Measurements from ENCODE around the gene CAMTA1.

Gene CAMTA1

GRCh38 chr1:7554385-7555235, 769.4 kb downstream of the CAMTA1 start:
- no peak for DNase-seq

GRCh38 chr1:7555391-7556185, 770.3 kb downstream of the CAMTA1 start:
- no peak for DNase-seq

GRCh38 chr1:7557301-7557891, 772.1 kb downstream of the CAMTA1 start:
- DNase-seq: no peak

- no peak for DNase-seq
These were observed 772.8 kb downstream of the CAMTA1 start for GRCh38 chr1:7558041-7558461.

DNA sequence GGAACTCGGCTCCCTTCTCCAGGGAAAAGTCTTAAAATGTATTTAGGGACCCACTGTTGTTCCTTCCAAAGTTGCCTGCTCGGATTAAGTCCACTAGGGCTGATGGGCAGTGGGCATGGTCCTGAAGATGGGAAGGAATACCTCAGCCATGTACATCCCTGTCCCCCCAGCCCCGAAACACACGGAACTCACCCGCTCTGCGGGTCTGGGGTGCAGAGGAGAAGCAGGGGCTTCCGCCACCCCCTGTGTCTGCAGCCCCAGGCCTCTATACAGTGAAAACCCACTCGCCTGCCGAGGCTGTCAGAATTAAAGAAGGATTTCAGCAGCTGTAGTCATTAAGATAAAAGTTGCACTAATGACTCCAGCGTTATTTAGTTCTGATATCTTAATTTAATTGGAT, 773.2 kb downstream of the CAMTA1 start:
- DNase-seq: no peak

DNA sequence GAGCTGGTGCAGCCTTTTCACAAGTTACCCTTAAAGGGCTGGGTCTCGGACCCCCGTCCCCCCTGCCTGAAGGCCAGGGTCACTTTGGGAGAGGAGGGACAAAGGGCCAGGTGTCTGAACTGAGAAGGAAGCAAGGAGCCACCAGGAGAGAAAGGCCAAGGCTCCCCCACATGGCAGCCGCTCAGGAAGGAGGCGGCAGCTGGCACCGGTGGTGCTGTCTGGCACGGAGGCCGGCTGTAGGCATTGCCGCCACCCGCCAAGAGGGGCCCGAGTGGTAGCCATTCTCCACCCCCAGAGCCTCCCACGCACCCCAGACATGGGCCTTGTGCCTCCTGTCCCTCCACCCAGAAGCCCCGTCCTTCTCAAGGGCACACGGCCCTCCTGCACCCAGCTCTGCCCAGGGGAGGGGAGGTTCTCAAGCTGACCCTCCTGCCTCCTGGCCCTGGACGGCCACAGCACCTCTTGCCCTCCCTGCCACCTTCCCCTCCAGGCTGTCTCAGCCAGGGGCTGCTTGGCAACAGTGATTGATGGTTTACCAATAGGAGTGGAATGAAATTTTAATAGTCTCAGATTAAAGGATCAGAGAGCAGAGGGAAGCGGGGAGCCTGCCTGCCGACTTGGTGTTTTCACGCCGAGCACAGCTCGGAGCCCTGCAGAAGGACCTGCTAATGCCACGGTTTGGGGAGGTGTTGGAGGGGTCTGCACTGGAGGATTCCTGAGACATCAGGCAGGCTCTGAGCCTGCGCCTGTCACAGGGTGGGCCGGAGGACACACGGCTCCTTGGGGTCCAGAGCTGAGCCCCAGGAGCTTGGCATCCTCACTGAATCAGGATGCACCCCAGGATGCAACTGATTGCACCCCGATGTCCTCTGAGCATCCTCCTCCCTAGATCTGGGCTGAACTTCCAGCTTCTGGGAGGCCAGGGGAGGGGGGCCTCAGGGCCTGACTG, 773.9 kb downstream of the CAMTA1 start:
- no peak for DNase-seq

GRCh38 chr1:7560128-7560527, 774.9 kb downstream of the CAMTA1 start:
- DNase-seq: no peak

DNA sequence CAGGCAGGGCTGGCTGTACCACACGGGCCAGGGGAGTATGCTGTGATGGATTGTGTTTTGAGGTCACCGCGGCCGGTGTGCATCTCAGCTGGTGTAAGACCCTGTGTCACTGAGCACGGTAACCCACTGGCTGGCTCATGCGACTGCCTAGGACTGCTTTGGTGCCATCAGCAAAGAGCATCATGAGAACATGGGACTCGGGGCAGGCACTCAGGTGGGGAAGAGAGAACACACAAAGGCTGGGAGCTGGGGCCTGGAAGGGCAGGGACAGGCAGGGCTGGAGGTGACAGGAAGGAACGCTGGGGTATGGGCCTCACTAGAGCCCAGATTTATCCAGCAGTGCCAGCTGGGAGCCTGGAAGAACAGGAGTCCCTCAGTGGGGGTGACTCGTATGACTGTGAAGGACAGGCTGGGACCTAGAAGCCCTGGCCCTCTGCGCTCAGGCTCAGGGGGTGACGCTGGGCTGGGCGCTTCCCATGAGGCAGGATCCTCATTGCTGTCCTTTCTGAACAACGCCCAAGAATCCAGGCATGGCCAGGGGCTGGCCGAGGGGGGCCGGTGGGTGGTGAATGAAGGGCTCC, 775.4 kb downstream of the CAMTA1 start:
- no peak for DNase-seq

GRCh38 chr1:7561331-7561921, 776.2 kb downstream of the CAMTA1 start:
- peak; percentile 85 for DNase-seq

- no peak for DNase-seq
These were observed 776.9 kb downstream of the CAMTA1 start for GRCh38 chr1:7561936-7562728.

GRCh38 chr1:7562729-7563605, 777.7 kb downstream of the CAMTA1 start:
- DNase-seq: no peak

DNA sequence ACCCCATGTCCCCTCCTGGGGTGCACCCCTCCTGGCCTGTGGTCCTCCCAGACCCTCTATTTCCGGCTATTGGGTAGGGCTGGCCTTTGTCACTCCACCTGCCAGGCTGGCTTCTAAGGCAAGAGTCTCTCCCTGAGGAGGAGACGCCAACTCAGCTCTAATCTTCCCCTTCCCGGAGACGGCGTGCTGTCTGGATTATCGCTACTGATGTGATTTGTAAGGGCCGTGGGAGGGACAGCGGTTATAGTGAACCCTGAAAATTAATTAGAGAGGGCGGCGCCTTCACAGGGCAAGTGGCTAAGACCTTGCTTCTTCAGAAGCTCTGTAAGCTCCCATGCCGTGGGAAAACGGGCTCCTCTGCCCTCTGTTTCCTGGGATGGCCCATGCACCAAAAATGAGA, 778.9 kb downstream of the CAMTA1 start:
- no peak for DNase-seq

GRCh38 chr1:7565099-7565750, 780.0 kb downstream of the CAMTA1 start:
- DNase-seq: no peak

DNA sequence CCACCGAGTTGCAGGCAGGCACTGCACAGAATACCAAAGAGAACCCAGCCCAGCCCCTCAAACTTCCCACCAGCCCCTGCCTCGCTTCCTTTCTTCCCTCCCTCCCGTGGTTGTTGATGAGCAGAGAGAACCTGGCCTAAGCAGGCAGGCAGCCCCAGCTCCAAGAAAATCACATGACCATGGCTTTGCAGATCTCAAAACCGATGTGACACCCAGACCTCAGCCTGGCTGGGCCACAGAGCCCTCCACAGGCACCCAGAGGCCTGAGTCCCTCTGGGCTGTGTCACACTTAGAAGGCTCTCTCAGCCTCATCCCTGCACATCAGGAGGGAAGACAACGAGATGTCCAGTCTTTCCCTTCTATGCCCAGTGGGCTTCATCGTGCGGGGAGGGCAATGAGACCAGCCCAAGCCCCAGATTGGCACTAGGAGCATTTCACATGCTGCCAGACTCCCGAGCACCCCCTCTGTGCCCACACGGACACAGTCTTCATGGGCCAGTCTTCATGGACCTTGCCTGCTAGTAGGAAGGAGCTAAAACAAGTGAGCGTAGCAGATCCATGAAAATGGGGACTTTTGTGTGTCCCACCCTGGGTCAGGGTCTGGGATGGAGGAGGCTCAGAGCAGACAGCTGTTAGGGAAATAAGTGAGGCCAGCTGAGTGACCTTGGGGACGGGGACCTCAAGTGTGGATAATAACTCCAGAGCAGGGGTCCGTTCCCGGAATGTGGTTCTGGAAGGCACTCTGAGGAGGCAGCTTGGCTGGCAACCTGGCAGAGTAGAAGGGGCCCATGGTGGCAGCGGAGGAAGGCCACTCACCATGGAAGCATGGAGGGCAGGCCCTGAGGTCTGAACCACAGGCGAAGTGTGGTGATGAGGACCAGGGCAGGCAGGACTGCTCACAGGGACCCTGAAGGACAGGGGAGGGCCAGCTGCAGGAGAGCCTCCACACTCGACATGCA, 781.4 kb downstream of the CAMTA1 start:
- DNase-seq: no peak

GRCh38 chr1:7567376-7567775, 782.1 kb downstream of the CAMTA1 start:
- no peak for DNase-seq

DNA sequence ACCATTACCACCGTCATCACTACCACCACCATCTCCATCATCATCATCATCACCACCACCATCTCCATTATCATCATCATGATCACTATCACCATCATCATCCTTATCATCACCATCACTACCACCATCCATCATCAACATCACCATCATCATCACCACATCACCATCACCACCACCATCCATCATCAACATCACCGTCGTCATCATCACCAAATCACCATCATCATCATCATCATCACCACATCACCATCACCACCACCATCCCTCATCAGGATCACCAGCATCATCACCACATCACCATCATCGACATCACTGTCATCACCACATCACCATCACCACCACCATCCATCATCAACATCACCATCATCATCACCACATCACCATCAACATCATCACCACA, 782.8 kb downstream of the CAMTA1 start:
- DNase-seq: no peak

DNA sequence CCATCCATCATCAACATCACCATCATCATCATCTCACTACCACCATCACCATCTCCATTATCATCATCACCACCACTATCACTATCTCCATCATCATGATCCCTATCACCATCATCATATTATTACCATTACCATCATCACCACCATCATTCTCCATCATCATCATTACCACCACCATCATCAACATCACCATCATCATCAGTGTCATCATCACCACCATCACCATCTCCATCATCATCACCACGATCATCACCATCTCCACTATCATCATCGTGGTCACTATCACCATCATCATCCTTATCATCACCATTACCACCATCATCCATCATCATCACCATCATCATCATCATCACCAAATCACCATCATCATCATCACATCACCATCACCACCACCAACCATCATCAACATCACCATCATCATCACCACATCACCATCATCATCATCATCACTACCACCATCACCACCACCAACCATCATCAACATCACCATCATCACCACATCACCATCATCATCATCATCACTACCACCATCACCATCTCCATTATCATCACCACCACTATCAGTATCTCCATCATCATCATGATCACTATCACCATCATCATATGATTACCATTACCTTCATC, 783.8 kb downstream of the CAMTA1 start:
- no peak for DNase-seq

DNA sequence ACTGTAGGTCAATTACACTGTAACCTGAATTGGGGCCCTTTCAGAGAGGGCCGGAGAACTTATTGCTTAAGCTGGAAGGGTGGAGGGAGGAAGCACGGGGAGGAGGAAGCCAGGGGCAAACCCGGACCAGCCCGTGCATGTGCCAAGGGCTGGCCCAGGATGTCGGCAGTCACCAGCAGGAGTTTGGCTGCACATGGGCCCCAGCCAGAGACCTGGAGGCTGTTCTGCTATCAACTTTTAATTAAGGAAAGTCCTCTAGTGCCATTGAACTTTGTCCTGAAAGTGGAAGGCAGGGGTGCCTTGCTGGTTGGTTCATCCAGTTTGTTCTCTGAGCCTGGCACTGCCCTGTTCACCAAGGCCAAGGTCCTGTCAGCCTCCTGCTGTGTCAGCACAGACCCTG, 785.1 kb downstream of the CAMTA1 start:
- DNase-seq: no peak
